CD4-positive, alpha-beta T cell (primary cell): ENCODE measurements around the gene RADIL. TPM values are rescaled to one million over a fixed set of nuclear protein-coding genes. Genes with fewer than 3 reads are reported as not detected.

Experiments
- ATAC-seq: fragments of 200-7000 bp; cut with Tn5 transposase; one replicate; pipeline ENCODE4 v1.10.0; 2022; ENCODE audit warnings: mild to moderate bottlenecking; ENCODE audit not compliant: poor library complexity
- CTCF ChIA-PET: fragments of 350-600 bp; sonication (Branson Sonifier 250); formaldehyde crosslinking; loops from one replicate; lab custom pipeline; 2021; ENCODE audit warnings: antibody characterized with exemption, inconsistent platforms; lab: Charles Lee
- POLR2A ChIA-PET: fragments of 350-600 bp; sonication (Branson Sonifier 250); formaldehyde crosslinking; loops from one replicate; lab custom pipeline; 2021; ENCODE audit warnings: antibody characterized with exemption, inconsistent platforms; lab: Charles Lee
- DNase-seq, 14 experiments: peaks; one replicate each; pipeline ENCODE4 v3.0.0-alpha.2; 2013 to 2020; ENCODE audit warnings: mixed read lengths in 2 of 14
- H3K27ac ChIP-seq, 2 donors: one replicate each; pipeline versions ENCODE4 v1.5.1 to v1.7.0; 2013; ENCODE audit warnings: low read length in 2 of 2, low read depth in 1 of 2, mild to moderate bottlenecking in 1 of 2
- H3K27me3 ChIP-seq, 2 experiments: 1 replicate in 1 of 2; 2 replicates in 1 of 2; pipeline versions ENCODE4 v1.6.1 to v1.7.0; 2013; ENCODE audit warnings: low read length in 2 of 2, control low read depth in 1 of 2, mild to moderate bottlenecking in 1 of 2, moderate library complexity in 1 of 2; ENCODE audit not compliant: insufficient read depth in 2 of 2, control insufficient read depth in 1 of 2
- H3K36me3 ChIP-seq: one replicate; pipeline ENCODE4 v1.6.1; 2013; ENCODE audit warnings: low read length, control low read depth; ENCODE audit not compliant: insufficient read depth
- H3K4me1 ChIP-seq: one replicate; pipeline ENCODE4 v1.6.1; 2013; ENCODE audit warnings: low read length, control low read depth; ENCODE audit not compliant: insufficient read depth
- H3K4me3 ChIP-seq: one replicate; pipeline ENCODE4 v1.5.1; 2013; ENCODE audit warnings: mild to moderate bottlenecking, low read length, moderate library complexity
- H3K9me3 ChIP-seq, 2 experiments: 1 replicate in 1 of 2; 2 replicates in 1 of 2; pipeline versions ENCODE4 v1.6.1 to v1.7.0; 2013; ENCODE audit warnings: low read length in 2 of 2, mild to moderate bottlenecking in 2 of 2, control low read depth in 1 of 2, moderate library complexity in 1 of 2; ENCODE audit not compliant: control insufficient read depth in 1 of 2, insufficient read depth in 1 of 2
- H3K27ac Mint-ChIP-seq: one replicate; pipeline ENCODE4 v1.8.0; 2020; ENCODE audit warnings: mixed read lengths
- H3K27me3 Mint-ChIP-seq: one replicate; pipeline ENCODE4 v1.8.0; 2021; ENCODE audit warnings: mixed read lengths
- H3K36me3 Mint-ChIP-seq: one replicate; pipeline ENCODE4 v1.8.0; 2021; ENCODE audit warnings: low read depth, mixed read lengths
- H3K4me1 Mint-ChIP-seq: one replicate; pipeline ENCODE4 v1.8.0; 2021; ENCODE audit warnings: low read depth, mixed read lengths
- H3K4me3 Mint-ChIP-seq: one replicate; pipeline ENCODE4 v1.8.0; 2020; ENCODE audit warnings: mild to moderate bottlenecking, mixed read lengths
- H3K9me3 Mint-ChIP-seq: one replicate; pipeline ENCODE4 v1.8.0; 2020; ENCODE audit warnings: mixed read lengths
- intact Hi-C, 2 experiments: fragments of 100-400 bp; cut with DNase I in 1 of 2; cut with micrococcal nuclease in 1 of 2; formaldehyde crosslinking; loops; one replicate each; pipeline versions ENCODE4 v1.15.1 to v1.9.0; 2023 to 2025; cut with DNase I, micrococcal nuclease
- total RNA-seq, 174 experiments: library from RNA in 2 of 174; stranded (reverse) in 2 of 174; gene quantifications; one replicate each; pipeline ENCODE4 v1.2.3 and lab custom pipeline; 2021 to 2026
- TF ChIP-seq, protein P1 (sequence below): fragments of 200-600 bp; IDR thresholded peaks from one replicate; pipeline ENCODE4 v1.8.0; 2022; ENCODE audit warnings: antibody characterized with exemption, mild to moderate bottlenecking

RADIL gene
- total RNA-seq, 2 experiments from 2014 or later = not detected

GRCh38 chr7:4774007-4774406, 109.5 kb downstream of the RADIL start:
- H3K4me1 Mint-ChIP-seq = peaks cover 49% of the 10 kb centered on the region
- Histone ChIP-seq H3K4me3 (no peak overlapping the region), H3K9me3 (no peaks in the 10 kb centered on the region), H3K27ac (peak overlapping the region in 1 of 2 donors; percentile 96), H3K27me3 (no peaks in the 10 kb centered on the region), H3K36me3 (peaks cover 8% of the 10 kb centered on the region), H3K4me1 (peaks cover 37% of the 10 kb centered on the region)
- ATAC-seq (no peak), DNase-seq (peak in 1 of 14 experiments; percentile 21)
- peaks cover 25% of the 10 kb centered on the region for H3K36me3 Mint-ChIP-seq
- no peaks in the 10 kb centered on the region for H3K9me3 Mint-ChIP-seq
- POLR2A ChIA-PET = interaction anchor here (1.9 to 2.7 kb wide), 5 partner anchors 19 to 272 kb away, joined by 5 to 67 read pairs (median 27); partner anchors contain the start of gene RBAK
- peak overlapping the region; percentile 100 for H3K4me3 Mint-ChIP-seq
- H3K27ac Mint-ChIP-seq = peak overlapping the region; percentile 100
- intact Hi-C loops = loop anchor here in 1 of 2 experiments (2.0 kb wide), 1 partner anchor 29 kb away; no protein-coding TSS in a partner anchor
- CTCF ChIA-PET = interaction anchor here (0.6 to 4.8 kb wide), 3 partner anchors 18 to 132 kb away, joined by 3 to 23 read pairs (median 15); no protein-coding TSS in a partner anchor
- H3K27me3 Mint-ChIP-seq = no peaks in the 10 kb centered on the region
- TF ChIP-seq, protein P1, sequence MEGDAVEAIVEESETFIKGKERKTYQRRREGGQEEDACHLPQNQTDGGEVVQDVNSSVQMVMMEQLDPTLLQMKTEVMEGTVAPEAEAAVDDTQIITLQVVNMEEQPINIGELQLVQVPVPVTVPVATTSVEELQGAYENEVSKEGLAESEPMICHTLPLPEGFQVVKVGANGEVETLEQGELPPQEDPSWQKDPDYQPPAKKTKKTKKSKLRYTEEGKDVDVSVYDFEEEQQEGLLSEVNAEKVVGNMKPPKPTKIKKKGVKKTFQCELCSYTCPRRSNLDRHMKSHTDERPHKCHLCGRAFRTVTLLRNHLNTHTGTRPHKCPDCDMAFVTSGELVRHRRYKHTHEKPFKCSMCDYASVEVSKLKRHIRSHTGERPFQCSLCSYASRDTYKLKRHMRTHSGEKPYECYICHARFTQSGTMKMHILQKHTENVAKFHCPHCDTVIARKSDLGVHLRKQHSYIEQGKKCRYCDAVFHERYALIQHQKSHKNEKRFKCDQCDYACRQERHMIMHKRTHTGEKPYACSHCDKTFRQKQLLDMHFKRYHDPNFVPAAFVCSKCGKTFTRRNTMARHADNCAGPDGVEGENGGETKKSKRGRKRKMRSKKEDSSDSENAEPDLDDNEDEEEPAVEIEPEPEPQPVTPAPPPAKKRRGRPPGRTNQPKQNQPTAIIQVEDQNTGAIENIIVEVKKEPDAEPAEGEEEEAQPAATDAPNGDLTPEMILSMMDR = no peak

- DNase-seq (no peak), ATAC-seq (no peak)
- ChIA-PET POLR2A (no interaction called here), CTCF (interaction anchor here (0.9 kb wide), 1 partner anchor 130 kb away, joined by 3 read pairs; no protein-coding TSS in a partner anchor)
- H3K4me1 Mint-ChIP-seq = peaks cover 37% of the 10 kb centered on the region
- no peak overlapping the region for H3K4me3 Mint-ChIP-seq
- peaks cover 25% of the 10 kb centered on the region for H3K36me3 Mint-ChIP-seq
- TF ChIP-seq, protein P1 = no peak
- H3K9me3 ChIP-seq = no peaks in the 10 kb centered on the region
- H3K27me3 Mint-ChIP-seq = no peaks in the 10 kb centered on the region
- no peaks in the 10 kb centered on the region for H3K9me3 Mint-ChIP-seq
- no peak overlapping the region for H3K27ac ChIP-seq
- intact Hi-C loops = no loop called here
- H3K27ac Mint-ChIP-seq = no peak overlapping the region
- peaks cover 26% of the 10 kb centered on the region for H3K4me1 ChIP-seq
- H3K27me3 ChIP-seq = no peaks in the 10 kb centered on the region
- H3K36me3 ChIP-seq = peaks cover 7% of the 10 kb centered on the region
- no peak overlapping the region for H3K4me3 ChIP-seq
Observed at GRCh38 chr7:4772306-4772705, 111.2 kb downstream of the RADIL start.

DNA sequence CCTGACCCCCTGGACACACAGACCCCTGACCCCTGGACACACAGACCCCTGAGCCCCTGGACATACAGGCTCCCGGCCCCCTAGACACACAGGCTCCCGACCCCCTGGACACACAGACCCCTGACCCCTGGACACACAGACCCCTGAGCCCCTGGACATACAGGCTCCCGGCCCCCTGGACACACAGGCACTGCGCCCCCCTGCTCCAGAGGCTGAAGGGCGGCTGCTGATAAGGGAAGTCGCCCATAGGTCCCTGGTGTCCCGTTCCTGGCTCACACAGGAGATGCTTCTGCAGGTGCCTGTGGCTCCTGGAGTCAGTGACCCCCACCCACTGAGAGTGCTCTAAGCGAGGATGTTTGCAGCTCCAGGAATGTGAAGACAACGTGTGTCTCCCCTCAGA, 111.8 kb downstream of the RADIL start:
- H3K9me3 Mint-ChIP-seq = no peaks in the 10 kb centered on the region
- ChIA-PET POLR2A (no interaction called here), CTCF (interaction anchor here (0.9 kb wide), 1 partner anchor 130 kb away, joined by 3 read pairs; no protein-coding TSS in a partner anchor)
- intact Hi-C loops = no loop called here
- Histone ChIP-seq H3K27me3 (no peaks in the 10 kb centered on the region), H3K4me3 (no peak overlapping the region), H3K36me3 (peaks cover 5% of the 10 kb centered on the region), H3K4me1 (peaks cover 20% of the 10 kb centered on the region), H3K27ac (no peak overlapping the region), H3K9me3 (no peaks in the 10 kb centered on the region)
- no peaks in the 10 kb centered on the region for H3K27me3 Mint-ChIP-seq
- peaks cover 32% of the 10 kb centered on the region for H3K4me1 Mint-ChIP-seq
- no peak overlapping the region for H3K4me3 Mint-ChIP-seq
- ATAC-seq (no peak), DNase-seq (no peak)
- TF ChIP-seq, protein P1 = no peak
- peak overlapping the region; percentile 30 for H3K27ac Mint-ChIP-seq
- peaks cover 24% of the 10 kb centered on the region for H3K36me3 Mint-ChIP-seq
